NAMALWA (cell line): Measurements from ENCODE around the gene SETD4.
A peak's percentile ranks its signal among the peaks of the same experiment; 100 is the strongest.

Experiments
- DNase-seq: peaks from one replicate; pipeline ENCODE4 v3.0.0-alpha.2; 2015; ENCODE audit warnings: low spot score

Gene SETD4

DNA sequence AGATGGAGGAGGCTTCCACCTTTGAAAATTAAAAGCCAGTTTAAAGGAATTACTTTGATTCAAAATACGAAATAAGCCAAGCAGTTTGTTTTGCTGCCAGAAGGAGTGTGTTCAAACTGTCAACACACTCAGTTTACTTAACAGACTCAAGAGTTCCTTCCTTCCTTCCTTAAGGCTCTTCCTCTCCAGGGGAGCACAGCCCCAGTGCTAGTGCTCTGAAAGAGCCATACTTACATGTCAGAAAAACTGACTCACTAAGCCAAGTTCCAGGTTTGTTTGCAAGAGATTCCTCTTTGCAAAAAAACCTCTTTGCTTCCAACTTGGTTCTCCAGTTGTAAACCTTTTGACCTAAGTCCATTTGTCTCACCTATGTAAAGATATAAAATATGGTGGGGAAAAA lies 14.3 kb downstream of the SETD4 start:
- DNase-seq: no peak

DNA sequence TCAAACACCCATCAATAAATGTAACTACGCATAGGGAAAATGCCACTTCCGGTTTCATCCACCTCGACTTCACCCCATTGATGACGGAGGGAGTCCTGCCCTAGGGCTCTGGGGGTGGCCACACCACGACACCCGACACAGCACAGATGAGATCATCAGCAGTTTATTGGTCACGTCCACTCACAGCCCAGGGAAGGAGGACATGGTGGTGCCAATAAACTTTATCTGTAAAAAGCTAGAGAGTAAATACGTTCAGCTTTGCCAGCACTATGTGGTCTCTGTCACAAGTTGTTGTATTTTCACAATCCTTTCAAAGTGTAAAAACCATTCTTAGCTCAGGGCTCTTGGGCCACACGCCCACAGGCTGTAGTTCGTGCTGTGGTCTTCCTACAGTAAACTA lies 16.3 kb downstream of the SETD4 start:
- DNase-seq: no peak

DNA sequence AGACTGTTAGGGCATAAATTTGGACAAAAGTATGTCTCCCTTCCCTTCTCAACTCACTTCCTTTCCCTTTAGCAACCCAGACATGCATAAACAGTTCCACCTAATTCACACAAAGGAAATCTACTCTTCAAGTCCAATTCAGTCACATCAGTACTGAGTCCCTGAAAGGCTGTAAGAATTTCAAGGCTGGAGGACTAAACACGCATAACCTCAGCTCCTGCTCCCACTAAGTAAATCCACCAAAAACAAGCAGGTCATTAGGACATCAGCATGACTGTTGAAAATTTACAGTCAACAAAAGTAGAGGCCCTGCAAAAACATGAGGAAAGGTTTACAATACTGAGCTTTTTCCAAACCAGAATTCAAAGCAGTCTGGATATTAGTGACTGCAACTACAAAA lies 18.4 kb downstream of the SETD4 start:
- DNase-seq: no peak

DNA sequence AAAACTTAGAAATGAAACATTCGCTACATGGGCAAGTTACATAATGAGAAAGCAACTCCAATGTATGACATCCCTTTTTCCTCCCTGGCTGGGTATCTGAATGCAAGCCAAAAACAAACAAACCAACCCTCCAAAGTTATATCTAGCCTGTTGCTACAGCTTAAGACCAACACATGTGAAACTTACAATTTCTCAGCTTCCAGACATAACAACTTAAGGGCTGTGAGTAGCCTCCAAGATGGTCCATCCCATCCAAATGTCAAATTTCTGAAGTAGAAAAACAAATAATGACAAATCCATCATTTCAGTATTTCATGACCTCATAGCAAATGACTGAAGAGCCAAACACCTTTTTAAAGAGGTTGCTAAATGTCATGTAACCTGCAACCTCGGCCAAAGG lies 19.9 kb downstream of the SETD4 start:
- no peak for DNase-seq

DNA sequence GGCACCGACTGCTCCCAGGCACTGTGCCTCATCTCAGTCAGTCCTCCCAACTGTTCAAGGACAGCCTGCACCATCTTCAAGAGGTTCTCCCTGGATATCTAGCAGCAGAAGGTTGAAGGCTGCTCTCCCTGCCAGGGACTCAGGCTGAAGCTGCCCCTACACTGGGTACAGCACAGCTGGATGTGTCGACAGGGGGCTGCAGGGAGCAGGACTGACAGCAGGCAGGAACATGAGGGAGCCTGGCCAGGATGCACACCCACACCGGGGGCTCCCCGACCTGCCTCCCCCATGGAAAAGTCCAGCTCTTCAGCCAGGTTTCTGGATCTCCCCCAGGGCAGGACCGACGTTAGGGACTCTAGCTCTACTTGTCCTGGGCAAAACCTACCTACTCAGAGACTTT lies 20.5 kb downstream of the SETD4 start:
- DNase-seq: no peak

DNA sequence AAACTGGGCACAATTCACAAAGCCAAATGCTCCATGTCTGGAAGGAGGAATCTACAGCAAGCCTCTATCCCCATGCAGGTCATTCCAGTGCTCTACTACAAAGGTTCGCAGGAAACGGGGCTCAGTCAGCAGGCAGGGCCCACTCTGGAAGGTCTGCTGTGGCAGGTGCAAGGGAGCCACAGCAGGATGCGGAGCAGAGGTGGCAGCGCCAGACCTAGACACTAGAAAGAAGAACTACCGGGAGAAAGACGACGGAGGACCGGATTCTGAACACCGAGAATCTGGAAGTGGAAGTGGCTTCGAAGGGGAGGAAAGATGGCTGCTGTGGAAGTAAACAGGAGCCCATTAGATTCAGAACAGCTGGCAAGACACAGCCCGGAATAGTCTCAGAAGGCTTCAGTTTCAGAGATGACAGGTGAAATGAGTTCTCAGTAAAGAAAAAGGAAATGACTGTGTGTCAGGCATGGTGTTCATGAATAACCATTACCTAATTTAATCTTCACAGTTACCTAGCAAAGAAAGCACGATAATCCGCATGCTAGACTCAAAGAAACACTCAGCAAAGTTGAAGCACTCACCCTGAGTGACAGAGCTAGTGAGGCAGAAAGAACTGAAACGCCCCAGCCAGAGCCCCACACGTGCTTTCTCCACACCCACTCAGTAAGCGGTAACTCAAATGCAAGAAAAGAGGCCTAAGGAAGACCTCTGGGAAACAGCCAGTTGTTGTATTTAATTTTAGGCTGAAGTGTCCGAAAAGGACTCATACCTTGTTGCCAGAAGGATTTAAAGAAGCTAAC lies 21.4 kb downstream of the SETD4 start:
- DNase-seq: no peak

DNA sequence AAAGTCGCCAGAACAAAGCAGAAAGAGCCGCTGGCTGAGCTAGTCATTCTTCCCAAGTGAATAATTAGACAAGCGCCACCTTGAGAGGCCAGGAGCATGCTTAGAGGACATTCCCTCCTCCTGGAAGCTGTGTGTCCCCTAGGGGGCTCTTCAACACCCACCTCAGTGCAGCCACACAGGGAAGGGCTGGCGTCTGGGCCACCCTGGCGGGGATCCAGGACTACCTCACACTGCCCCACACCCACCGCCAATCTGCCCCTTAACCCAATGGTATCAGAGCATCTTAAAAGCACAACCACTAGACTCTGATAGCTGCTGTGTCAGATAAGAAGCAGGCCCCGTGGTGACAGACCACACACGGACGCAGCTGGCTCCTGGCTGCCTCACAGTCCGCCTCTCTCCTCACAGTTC lies 24.9 kb downstream of the SETD4 start:
- DNase-seq: no peak

DNA sequence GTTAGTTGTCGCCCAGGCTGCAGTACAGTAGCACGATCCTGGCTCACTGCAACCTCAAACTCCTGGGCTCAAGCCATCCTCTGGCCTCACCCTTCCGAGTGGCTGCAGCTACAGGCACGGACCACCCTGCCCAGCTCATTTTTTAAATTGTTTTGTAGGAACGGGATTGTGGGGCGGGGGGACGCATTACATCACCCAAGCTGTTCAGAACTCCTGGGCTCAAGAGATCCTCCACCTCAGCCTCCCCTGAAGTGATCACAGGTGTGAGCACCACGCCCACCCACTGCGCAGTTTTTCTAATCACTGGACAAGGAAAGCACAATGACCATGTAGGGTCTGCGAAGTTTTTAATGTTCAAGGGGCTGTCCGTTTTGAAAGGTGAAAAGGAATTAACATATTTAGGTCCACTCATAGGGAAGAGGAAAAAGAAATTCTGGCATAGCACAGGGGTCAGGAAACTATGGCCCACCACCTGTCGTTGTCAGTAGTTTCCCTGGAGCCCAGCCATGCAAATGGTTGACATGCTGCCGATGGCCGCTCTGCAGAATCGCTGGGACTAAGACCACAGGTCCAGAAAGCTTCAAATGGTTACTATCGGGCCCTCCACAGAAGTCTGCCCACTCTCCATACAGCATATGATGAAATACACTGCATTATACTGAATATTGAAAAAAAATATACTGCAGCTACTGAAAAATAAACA lies 26.0 kb downstream of the SETD4 start:
- DNase-seq: no peak

DNA sequence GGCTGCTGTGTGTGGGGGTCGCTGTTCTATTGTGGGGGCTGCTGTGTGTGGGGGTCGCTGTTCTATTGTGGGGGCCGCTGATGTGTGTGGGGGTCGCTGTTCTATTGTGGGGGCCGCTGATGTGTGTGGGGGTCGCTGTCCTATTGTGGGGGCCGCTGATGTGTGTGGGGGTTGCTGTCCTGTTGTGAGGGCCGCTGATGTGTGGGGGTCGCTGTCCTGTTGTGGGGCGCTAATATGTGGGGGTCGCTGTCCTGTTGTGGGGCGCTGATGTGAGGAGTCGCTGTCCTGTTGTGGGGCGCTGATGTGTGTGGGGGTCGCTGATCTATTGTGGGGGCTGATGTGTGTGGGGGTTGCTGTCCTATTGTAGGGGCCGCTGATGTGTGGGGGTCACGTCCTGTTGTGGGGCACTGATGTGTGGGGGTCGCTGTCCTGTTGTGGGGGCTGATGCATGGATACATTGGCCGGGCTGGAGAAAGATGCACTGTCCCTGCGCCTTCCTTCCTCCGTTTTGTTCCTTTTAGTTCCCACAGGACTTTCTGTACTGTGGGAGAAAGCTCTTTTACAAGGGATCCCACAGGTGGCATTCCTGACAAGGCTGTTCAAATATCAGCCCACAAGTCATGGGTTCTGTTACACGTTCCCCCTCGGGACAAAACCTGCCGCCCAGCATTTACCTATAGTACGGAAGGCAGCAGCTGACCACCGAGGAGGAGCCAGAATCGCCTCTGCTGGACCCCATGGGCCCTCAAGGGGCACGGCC lies 27.5 kb downstream of the SETD4 start:
- no peak for DNase-seq

DNA sequence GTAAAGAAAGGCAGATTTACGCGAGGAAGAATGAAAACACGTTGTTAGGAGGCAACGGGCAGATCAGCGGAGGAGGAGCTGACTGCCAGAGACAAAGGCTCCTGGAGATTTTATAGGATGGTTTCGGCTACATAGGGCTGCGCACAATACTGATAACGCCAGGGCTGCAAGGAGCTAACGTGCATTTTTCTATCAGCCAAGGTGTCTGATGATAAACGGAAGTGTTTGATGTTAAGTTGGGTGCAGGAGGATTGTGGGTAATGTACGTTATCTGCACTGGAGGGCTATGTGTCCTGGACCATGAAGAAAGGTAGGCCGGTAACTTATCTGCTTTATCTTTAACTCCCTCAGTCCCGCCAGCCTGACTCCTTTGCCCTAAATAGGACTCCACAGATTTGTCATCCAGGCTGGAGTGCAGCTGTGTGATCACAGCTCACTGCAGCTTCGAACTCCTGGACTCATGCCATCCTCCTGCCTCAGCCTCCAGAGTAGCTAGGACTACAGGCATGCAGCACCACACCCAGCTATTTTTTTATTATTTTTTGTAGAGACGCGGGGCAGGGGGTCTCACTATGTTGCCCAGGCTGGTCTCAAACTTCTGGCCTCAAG lies 29.6 kb downstream of the SETD4 start:
- DNase-seq: no peak

DNA sequence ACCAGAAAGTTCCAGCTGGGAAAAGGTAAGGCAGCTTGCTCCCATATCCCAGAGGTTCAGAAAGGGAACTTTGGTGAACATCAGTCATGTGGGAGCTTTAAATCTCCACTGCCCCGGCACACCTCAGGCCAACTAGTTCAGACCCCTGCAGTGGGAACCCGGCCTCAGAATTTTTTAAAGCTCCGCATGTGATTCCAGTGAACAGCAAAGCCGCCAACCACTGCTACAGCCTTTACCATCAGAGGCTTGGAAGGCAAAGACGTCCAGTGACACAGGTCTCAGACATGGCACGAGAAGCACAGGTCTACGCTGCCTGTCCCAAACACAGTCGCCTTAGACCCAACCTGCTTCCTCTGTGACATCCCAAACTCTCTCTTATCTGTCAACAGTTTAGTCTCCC lies 31.0 kb downstream of the SETD4 start:
- DNase-seq: no peak

DNA sequence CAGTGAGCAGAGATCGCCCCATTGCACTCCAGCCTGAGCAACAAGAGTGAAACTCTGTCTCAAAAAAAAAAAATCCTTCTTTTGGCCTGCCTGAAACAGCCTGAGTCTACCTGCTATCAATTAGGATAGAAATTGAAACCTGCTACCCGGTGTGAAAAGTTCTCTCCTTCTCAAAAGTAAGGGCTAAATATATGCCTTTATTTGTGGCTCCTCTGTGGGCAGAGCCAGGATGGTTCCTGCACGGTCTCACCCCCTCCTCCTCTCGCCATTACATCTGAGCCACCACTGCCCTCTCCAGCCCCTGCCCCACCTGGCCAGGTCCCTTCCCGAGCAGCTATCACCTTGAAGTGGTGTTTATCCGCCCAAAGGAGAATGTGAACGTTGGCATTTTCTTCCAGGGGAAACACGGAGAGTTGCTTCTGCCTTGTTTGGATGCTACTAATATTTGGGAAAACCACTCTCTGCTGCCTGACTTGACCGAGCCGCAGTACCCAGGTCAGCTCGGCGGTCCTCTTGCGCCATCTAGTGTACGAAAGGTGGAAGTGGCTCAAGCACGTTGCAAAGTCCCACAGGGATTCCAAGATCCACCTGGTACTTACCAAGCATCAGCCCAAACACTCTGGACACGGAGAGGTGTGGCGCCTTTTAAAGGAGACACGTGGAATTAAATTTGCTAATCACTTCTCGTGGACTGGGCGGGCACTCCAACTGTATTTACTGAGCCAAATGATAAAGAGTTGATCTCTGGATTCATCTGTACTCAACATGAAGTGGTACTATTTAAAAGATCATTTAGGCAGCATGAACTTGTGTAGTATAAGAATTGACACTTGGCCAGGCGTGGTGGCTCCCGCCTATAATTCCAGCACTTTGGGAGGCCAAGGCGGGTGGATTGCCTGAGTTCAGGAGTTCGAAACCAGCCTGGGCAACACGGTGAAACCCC lies 31.9 kb downstream of the SETD4 start:
- DNase-seq: peak; percentile 77

DNA sequence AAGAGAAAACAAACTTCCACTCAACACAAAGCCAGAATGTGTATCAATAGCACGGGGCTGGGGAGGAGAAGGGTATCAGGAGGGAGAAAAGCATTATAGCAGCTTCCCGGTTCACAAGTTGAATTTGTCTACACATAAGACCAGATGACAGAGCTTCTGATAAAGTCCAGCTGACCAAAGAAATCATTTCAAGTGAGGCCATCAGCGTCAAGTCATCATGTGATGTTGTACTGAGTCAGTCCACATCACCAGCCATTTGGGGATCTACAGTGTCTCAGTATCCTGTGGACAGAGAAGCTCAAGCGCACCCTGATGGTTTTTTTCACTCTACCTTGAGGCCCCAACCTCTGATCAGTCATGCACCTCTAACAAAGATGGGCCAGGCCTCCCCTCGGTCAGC lies 33.0 kb downstream of the SETD4 start:
- DNase-seq: no peak

DNA sequence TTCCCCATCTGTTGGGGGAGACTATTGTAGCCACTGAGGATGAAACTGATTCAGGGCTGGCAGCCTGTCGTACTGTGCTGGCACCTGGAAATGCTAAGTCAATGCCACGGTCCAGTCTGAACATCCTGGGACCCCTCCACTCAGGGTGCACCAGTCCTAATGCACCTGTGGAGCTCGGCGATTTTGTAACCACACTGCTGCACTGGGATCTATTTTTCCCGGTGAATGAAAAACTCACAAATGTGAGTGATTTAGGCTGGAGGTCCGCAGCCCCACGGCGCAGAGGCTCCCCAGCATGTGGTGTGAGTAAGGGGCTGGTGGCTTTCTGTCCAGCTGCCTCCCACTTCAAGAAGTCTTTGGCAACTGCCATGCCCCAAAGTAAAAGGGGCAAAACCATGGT lies 35.5 kb downstream of the SETD4 start:
- no peak for DNase-seq

DNA sequence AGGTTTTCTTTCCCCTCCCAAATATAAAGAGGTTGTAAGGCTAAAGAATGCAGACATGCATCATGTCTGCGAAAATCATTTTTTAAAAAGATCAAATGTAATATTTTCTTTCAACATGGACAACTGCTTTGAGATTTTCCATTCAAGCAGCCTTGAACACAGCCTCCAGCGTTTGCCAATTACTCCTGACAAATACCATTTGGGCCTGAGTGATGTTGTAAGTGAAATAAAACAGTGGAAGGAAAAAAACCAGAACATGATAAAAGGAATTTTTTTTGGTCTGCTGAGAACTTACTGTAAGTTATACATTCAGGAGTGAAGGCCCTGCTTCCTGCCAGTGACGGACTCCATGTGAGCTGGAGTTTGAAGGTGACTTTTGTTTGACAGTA lies 37.2 kb downstream of the SETD4 start:
- no peak for DNase-seq

DNA sequence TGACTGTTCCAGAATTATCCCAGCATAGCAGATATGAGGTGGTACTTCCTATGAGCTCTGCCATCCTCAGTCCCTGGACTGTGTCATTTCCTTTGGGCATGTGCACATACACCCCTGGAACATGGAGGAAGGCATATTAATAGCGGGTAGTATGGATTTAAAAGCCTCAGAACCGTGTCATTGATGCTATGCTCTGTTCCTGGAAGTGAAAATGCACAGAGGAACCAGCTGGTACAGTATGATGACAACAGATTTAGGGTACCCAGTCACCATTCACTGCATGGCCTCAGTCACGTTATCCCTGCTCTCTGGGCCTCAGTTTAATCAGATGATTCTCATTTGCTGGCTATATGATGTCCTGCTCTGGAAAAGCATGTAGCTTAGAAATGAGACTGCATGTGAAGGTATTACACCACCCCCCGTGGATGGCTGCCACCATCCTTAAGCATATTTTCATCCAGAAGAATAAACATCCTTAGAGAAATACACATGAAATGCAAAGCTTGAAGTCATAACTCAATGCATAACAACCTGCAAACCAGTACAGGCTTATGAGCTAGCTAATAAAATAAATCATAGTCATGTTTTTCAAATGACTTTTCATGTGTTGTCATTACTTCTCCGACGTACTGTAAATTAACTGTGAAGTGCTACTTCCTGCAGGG lies 37.8 kb downstream of the SETD4 start:
- DNase-seq: no peak

DNA sequence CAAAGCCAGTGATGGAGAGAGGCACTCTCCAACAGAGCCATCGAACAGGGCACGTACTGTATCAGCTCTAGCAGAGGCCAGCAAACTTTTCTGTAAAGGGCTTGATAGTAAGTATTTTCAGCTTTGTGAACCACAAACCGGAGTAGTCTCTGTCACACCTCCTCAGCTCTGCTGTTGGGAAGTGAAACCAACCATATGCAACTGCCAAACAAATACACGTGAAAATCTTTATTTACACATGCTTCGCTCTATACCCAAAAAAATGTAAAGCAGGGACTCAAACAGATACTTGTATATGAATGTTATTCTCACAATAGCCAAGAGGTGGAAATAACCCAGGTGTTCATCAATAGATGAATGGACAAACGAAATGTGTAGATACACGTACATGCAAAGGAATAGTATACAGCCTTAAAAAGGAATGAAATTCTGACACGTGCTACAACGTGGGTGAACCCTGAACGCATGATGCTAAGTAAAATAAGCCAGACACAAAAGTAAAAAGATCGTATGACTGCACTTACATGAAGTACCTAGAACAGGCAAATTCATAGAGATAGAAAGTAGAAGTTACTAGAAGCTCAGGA lies 39.0 kb downstream of the SETD4 start:
- DNase-seq: no peak

DNA sequence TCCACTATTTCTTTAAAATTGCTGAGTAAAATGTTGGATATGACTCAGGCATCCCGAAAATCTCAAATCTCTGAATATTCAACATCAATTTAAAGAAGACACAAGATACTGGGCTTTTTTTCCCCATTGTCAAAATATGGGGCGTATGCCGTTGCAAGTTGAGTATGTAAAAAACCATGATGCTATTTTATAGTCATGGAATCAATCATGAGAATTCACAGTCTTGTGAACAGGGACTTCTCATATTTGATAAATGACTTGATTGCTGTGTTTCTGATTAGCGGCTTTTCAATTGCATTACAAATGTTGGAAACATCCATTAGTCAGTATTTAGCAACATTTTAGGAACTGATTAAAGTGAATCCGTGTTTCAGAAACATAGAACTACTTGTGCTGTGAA lies 45.3 kb downstream of the SETD4 start:
- no peak for DNase-seq

DNA sequence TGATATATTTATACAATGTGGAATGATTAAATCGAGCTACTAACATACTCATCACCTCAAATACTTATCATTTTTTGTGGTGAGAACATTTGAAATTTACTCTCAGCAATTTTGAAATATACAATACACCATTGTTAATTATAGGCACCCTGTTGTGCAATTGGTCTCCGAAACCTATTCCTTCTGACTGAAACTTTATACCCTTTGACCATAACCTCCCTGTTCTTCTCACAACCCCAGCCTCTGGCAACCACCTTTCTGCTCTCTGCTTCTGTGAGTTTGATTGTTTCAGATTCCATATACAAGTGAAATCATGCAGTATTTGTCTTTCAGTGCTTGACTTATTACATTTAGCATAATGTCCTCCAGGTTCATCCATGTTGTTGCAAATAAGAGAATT lies 49.5 kb downstream of the SETD4 start:
- DNase-seq: no peak

DNA sequence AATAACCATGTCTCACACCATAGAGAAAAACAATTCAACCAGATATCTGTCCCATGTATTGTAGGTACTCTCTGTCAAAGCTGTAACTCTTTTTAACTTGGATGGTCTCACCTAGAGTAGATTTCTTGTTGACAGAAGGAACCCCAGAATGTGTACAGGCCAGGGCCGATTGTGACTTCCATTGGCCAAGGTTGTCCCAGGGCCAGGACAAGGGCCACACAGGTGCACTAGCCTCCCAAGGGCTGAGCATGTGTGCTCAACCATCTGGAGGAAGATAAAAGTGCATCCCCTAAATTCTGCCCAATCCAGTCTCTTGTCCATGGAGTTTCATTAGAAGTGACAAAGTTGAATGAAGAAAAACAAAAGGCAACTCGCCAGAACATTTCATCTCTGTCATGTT lies 51.8 kb downstream of the SETD4 start:
- no peak for DNase-seq
